UCSD-AML1 (cell line): ENCODE data around the gene RXFP3.
A peak's percentile ranks its signal among the peaks of the same experiment; 100 is the strongest.
"Not testable (repeated sequence)": the region's sequence is repeated elsewhere in the genome, so short reads cannot be mapped to it uniquely, and the experiment has no call there.

Source experiments
- DNase-seq: peaks from one replicate; lab custom pipeline; 2025; ENCODE audit not compliant: unreplicated experiment; lab: John Stamatoyannopoulos, UW

The RXFP3 gene

GRCh38 chr5:33934176-33934575 is 2.0 kb upstream of the RXFP3 start:
- DNase-seq, result no peak

DNA sequence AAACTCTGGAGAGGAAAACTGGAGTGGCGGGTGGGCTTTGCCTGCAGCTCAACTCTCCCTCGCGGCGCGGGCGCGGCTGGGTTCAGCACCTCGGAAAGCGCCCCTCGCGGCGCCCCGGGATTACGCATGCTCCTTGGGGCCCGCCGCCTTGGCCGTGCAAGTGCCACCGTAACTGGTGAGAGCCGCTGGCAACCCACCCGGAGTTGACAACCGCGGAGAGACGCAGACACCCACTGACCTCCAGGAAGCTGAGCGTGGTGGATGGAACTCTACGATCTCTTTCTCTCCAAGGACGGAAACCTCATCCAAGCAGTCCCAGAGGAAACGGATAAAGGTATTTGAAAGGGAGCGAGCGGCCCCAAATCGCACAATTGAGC is 194 bp upstream of the RXFP3 start:
- DNase-seq, result peak; percentile 35

- DNase-seq, result no peak
Observed at GRCh38 chr5:33937017-33937706, 976 bp downstream of the RXFP3 start.

- no peak for DNase-seq
Observed at GRCh38 chr5:33937707-33938506, 1.7 kb downstream of the RXFP3 start.

DNA sequence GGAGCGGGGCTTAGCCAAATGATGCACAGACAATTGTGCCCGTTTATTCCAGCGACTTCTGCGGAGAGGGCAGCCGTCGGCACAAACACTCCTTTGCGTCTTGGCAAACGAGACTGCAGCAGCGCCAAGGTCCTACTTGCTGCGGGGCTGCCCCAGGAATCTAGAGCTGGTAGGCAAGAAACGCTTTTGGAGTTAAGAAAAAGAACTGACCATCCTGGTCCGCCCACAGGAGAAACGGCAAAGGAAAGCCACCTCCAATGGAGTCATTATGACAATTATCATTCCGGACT is 2.3 kb downstream of the RXFP3 start:
- DNase-seq, result no peak

GRCh38 chr5:33938881-33939280 is 2.7 kb downstream of the RXFP3 start:
- DNase-seq, result no peak

DNA sequence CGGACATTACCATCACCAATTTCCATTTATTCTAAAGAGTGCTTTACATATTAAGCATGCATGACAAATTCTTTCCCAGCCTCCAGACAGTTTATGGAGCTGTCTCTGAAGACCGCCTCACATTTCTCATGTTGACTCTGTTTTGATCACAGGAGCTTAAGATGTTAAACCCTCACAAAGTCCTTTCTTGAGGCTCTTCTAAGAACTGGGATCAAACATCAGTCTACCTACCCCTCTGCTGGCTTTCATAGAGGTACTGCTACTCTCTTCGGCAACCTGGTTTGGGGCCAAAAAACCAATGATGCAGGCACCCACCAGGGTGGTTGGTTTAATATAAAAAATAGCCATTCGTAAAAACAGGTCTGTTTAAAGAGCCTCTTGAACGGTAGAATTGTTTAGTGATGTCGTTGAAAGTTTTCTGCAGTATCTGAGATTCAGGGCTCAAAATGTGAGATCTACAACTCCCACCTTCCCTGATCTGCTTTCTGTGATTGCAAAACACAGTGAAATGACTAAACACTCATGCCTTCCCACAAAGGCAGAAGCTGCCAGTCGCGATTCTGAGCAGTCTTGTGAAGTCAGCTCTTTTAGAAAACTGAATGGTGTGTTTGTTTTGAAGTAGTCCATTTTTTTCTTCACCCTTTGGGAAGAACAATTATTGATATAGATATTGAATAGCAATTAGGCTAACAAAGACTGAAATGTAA is 3.5 kb downstream of the RXFP3 start:
- DNase-seq, result no peak

GRCh38 chr5:33941090-33941489 is 4.9 kb downstream of the RXFP3 start:
- no peak for DNase-seq

DNA sequence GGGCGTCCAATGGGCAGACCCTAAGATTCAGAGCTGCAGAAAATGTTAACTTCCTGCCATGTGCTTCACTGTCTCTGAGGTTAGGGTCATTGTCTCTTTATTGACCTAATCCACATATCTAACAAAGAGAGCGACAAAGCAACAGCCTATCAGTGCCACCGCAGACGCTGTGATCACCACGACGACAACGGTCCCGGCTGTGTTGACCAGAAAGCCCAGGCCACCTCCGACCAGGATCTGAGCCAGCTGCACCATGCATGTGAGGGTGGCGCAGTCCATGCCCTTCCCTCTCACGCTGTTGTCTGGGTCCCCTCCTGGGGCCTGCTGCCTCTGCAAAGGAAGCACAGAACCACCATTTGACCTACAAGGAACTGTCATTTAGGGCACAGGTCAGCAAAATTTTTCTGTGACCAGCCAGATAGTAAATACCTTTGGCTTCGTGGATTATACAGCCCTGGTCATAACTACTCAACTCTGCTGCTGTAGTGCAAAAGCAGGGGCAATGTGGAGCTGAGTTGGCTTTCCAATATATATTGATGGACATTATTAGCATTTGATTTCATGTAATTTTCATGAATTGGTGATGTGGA is 8.5 kb downstream of the RXFP3 start:
- no peak for DNase-seq

DNA sequence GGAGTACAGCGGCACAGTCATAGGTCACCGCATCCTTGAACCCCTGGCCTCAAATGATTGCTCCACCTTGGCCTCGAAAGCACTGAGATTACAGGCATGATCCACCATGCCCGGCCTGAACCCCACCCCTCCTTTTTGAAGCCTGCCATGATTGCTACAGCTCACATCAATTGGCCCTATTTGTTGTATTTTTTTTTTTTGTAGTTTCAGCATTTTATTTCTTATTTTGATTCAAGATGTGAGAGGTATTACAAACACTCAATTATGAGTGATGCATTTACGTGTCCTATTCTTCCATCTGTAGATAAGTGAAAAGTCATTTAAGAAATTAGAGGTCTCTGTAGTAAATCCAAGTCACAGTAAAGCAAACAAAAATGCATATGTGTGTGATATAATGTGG is 16.0 kb downstream of the RXFP3 start:
- DNase-seq, result not testable (repeated sequence)

DNA sequence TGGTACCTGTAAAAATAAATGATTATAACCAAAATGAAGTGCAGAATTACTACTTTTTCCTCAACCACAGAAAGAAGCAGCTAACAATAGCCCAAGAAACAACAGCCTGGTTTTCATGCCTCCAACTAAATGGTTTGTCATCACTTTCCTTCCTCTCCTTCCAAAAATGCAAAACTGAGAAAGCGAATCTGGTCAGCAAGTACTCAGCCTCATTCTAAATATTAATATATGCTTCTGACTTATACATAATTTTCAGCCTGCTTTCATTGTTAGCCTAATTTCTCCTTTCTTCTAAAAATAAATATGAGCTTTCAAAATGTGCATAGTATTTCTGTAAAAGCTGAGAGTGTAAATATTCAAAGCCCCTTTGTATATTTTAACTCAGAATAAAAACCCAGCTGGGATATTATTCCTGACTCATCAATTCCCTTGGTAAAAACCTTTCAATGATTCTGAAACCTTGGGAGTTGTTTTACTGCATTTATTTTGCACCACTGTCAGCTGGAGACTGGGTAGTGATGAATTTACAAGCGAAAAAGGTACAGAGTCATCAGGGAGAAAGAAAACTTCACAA is 21.5 kb downstream of the RXFP3 start:
- DNase-seq, result no peak

- no peak for DNase-seq
Observed at GRCh38 chr5:33958176-33958575, 22.0 kb downstream of the RXFP3 start.

- no peak for DNase-seq
Observed at GRCh38 chr5:33964132-33964700, 28.0 kb downstream of the RXFP3 start.

DNA sequence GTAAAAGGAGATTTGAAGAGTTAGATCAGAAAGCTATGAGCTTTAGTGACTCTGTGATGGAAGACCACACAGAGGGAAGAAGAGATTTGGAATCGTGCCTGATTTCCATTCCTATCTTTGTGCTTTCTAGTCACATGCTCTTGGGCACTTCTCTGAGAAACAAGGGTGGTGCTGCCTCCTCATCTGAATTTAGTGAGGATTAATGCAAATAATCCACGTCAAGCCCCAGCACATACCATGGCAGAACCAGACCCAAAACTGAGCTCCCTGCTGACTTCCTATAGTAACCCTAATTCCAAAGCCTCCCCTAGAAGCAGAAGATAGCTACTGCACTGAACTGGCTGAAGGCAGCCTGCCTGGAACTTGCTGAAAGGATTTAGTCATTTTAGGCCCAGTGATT is 30.6 kb downstream of the RXFP3 start:
- DNase-seq, result no peak

- no peak for DNase-seq
Observed at GRCh38 chr5:33968211-33969005, 32.2 kb downstream of the RXFP3 start.

GRCh38 chr5:33969572-33970452 is 33.6 kb downstream of the RXFP3 start:
- peak; percentile 35 for DNase-seq

DNA sequence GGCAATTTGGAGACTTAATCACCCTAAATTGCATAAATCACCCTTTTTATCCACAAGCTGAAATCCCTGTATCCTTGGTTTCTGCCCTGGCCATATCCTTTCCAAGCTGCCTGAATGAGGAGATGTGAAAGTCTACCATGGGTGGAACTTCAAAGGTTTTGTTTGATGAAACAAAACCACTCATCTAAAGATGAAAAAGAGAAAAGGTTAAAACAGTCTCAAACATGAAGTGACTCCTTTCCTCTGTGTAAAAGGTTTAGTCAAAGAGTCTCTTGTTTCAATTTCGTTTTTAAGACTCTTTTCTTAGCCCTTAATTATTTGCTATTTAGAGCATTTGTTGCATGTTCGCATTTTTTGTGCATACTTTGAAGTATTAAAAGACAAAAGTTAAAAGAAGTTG is 37.1 kb downstream of the RXFP3 start:
- no peak for DNase-seq

GRCh38 chr5:33975852-33976251 is 39.7 kb downstream of the RXFP3 start:
- no peak for DNase-seq

- no peak for DNase-seq
Observed at GRCh38 chr5:33976307-33976706, 40.1 kb downstream of the RXFP3 start.
